Sciatic nerve (tissue), 2 donors: ENCODE results near the gene MNDA. TPM values are rescaled to one million over a fixed set of nuclear protein-coding genes. Genes with fewer than 3 reads are reported as not detected.

Source experiments
- ATAC-seq: fragments of 200-7000 bp; cut with Tn5 transposase; one replicate; pipeline ENCODE4 v1.9.1; 2020; ENCODE audit warnings: mild to moderate bottlenecking, moderate library complexity
- DNase-seq: peaks from one replicate; pipeline ENCODE4 v3.0.0-alpha.2; 2020; ENCODE audit warnings: low spot score
- intact Hi-C: fragments of 100-400 bp; cut with DNase I; formaldehyde crosslinking; loops from one replicate; pipeline ENCODE4 v1.14.2; 2022
- total RNA-seq: library from RNA; stranded (reverse); fragmentation: NEBNext Ultra II Directional; extraction: Animal tissue kit (Norgen Biotek cat#: 25700); gene quantifications from one replicate; pipeline ENCODE4 v1.2.1, GENCODE V29; 2021
- donor health status: DM: no; HTN: no; CAD: no.
- donor health status: DM: no; HTN: no; CAD: no.

The MNDA gene
- 27.8 TPM for total RNA-seq

DNA sequence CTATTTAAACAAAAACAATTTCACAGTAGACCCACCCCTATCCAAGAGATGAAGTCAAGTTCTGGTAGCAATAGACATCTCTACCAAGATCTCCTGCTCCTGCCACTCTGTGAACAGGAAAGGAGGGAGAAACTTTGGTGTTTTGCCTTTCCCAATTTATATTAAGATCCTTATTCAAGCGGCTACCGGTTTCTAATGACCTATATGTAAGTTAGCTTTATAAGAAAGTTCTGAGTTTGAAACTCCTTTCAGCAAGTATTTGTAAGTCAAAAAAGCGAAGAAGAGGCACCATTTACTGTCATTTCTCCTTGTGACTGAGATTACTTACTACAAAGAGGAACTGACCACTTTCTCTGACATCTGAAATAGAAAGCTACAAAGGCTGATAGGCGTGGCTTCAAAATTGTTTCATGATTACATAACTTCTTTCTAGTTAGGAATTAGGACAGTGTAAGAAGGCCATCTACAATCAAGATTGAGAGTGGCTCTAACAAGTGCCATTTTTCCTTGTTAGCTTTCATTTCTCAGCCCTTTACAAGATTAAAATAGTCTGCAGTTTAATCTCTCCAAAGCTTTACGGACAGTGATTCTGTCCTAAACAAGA lies at the start of gene MNDA:
Gene MNDA (plus strand): TSS at position 448 of the 604 bp plus-strand sequence. CDS start 10,803 bp downstream, outside the sequence.
- DNase-seq = no peak
- intact Hi-C loops = no loop called here
- ATAC-seq = peak; percentile 76

DNA sequence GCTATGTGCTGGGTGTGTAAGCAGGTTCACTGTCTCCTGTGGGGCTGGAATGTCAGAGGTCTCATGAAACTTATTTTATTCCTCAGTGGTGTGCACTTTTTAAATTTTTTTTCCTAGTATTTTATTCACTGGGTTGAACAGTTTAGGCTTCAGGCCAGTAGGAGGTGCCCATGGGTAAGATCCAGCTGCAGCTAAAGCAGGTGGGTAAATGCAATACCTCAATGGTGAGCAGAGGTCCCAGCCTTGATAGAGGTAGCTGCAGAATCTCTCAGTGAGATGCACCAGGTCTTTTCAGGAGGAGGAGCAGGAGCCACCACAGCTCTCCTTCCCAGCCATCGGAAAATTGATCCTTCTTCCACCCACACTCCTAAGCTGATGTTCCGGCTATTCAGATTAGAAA lies 37.5 kb upstream of the MNDA start:
- ATAC-seq = no peak
- intact Hi-C loops = no loop called here

DNA sequence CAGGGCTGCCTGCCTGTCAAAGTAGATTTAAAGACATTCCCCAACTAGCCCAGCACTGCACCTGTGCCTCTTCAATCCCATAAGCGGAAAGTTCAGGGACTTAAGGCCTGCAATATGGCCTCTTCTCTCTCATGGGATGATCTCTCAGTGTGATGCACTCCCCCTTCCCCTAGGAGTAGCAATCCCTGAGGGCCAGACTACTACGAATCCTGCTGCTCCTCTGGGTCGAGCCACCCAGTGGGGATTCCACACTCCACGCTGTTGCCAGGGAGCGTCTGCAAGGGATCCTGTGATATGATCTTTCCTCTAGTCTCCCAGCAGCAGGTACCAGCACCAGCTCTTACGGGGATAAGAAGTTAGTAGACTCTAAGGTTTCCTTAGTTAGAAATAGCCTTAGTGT lies 36.9 kb upstream of the MNDA start:
- intact Hi-C loops = no loop called here
- DNase-seq (no peak), ATAC-seq (no peak)

More for the DNA sequence above, 37.5 kb upstream of the MNDA start:
- no peak for DNase-seq

DNA sequence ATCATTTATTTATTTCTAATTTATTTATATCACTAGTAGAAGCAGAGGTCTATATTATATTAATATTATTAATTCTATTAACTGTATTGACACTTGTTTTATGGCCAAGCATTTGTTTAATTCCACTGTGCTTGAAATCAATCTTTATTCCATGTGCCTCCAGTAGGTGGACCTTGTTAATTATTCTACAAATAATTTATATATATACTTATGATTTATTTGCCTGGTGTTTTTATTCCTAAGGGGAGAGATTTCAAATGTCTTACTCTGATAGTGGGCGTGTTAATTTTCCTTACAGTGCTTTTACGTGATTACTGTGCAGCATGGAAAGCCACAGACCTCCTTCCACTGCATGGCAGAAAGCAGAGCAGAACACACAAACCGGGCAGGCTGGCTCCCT lies 32.6 kb upstream of the MNDA start:
- intact Hi-C loops = no loop called here
- ATAC-seq (no peak), DNase-seq (no peak)

GRCh38 chr1:158799689-158800088 lies 31.5 kb upstream of the MNDA start:
- intact Hi-C loops = no loop called here
- ATAC-seq (no peak), DNase-seq (no peak)

DNA sequence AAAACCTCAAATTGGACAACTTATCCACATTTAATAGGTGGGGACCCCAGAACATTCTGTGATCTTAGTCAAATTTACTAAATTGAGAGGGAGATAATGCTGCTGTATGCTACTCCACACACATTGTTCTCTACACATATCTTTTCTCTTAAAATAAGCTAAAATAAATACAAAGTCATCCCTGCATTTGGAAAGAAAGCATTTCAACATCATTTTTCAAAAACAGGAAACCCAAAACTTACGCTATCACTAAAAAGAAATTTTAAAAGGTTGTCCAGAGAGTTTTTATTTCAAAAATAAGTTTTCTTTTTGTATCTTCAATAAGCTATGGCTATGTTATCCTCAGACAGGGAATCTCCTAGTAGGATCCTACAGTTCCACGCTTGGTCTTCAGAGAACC lies 30.6 kb upstream of the MNDA start:
- intact Hi-C loops = no loop called here
- ATAC-seq = no peak
- DNase-seq = no peak

GRCh38 chr1:158801396-158801795 lies 29.8 kb upstream of the MNDA start:
- ATAC-seq (no peak), DNase-seq (no peak)

DNA sequence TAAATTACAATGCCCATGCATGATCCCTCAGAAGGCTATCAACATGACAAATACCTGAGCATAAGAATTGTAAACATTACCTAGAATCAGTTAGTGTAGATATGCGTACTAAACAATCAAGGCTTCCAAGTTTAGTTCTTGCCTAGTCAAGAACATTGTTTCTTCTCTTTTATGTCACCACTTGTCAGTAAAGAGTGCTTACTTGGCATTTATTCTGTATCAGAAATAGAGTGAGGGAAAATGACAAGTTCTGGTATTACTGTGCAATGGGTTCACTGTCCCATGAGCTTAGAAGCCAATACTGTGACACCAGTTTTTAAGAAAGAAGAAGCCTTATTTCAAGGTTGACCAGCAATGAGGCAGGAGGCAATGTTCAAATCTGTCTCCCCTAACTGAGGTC lies 27.5 kb upstream of the MNDA start:
- intact Hi-C loops = no loop called here
- DNase-seq (no peak), ATAC-seq (no peak)

More at GRCh38 chr1:158801396-158801795, 29.8 kb upstream of the MNDA start:
- intact Hi-C loops = no loop called here

GRCh38 chr1:158806916-158807536 lies 24.1 kb upstream of the MNDA start:
- DNase-seq (no peak), ATAC-seq (no peak)
- intact Hi-C loops = no loop called here

- ATAC-seq (peak; percentile 42), DNase-seq (no peak)
- intact Hi-C loops = no loop called here
Observed at GRCh38 chr1:158809256-158809655, 21.9 kb upstream of the MNDA start.

DNA sequence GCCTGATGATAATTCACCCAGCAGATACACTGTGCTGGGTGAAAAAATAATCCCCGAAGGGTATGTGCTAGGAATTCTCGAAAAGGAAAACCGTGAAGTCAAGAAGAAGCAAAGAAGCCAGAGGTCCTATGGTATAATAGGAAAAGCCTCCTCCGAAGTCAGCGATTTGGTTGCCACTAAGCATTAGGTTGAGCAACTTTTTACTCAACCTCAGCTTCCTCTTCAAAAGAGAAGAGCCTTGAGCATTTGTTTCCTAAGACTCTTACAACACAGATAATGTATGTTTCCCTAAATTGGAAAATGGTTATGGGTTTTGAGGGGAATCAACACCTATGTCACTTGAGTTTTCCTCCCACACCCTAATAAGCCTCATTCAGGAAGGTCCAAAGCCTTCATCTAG lies 21.3 kb upstream of the MNDA start:
- ATAC-seq (peak; percentile 53), DNase-seq (no peak)
- intact Hi-C loops = no loop called here

DNA sequence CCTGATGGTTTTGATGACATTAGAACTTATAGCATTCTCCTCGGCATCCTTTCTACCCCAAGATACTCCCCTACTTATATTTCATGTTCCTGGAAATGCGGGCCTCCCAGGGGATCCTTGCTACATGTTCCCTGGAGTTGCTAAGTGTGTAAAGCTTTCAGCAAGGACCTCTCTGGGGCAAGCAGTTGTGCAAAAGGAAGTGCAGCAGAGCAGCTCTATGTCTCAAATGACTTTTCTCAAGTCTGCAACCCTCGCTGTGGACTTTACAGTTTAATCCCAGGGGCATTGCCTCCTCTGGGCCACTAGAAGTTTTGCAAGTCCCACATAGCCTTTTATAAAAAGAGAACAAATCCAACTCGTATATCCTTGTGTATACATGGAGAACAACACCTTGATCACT lies 20.8 kb upstream of the MNDA start:
- no peak for DNase-seq
- ATAC-seq = no peak
- intact Hi-C loops = no loop called here

- DNase-seq (no peak), ATAC-seq (no peak)
- intact Hi-C loops = no loop called here
Observed at GRCh38 chr1:158812336-158812735, 18.8 kb upstream of the MNDA start.

- ATAC-seq = no peak
- intact Hi-C loops = no loop called here
- no peak for DNase-seq
Observed at GRCh38 chr1:158813164-158813563, 18.0 kb upstream of the MNDA start.

GRCh38 chr1:158814970-158815369 lies 16.2 kb upstream of the MNDA start:
- intact Hi-C loops = no loop called here
- no peak for ATAC-seq
- DNase-seq = no peak

DNA sequence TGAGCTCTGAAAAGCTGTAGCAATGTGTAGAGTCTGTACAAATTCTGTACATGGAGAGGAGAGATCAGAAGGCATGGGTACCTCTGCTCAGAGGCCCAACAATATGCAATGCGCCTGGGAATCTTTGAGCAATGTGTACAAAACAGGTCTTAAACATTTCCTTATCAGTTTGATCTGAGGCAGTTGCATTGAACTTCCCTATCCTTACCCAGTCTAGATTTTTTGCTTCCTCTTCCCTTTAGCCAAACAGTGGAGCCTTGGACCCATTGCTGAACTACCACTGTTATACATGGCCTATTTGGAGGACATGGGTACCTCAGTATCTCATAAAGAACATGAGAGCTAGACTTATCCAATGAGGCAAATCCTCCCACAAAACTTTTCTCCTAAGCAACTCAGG lies 12.6 kb upstream of the MNDA start:
- ATAC-seq (no peak), DNase-seq (no peak)
- intact Hi-C loops = no loop called here

DNA sequence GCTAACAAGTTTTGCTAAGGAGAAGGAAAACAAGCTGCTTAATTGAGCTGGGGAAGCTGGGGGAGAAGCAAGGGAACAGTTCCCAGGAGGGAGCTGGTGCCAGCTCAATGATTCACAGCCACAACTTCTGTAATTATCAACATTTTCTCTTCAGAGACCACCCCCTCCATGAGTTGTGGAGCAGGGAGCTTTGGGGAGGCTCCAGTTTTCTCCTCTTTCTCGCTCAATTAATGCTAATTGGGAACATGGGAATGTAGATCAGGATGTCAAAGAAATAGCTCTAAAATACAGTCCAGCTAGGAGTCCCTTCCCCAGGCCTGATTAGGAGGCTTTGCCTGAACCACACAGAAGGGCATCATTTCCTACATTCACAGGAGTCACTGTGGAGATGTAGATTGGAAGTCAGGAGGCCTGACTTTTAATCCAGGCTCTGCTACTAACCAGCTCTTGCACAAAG lies 12.1 kb upstream of the MNDA start:
- DNase-seq (no peak), ATAC-seq (no peak)
- intact Hi-C loops = no loop called here

DNA sequence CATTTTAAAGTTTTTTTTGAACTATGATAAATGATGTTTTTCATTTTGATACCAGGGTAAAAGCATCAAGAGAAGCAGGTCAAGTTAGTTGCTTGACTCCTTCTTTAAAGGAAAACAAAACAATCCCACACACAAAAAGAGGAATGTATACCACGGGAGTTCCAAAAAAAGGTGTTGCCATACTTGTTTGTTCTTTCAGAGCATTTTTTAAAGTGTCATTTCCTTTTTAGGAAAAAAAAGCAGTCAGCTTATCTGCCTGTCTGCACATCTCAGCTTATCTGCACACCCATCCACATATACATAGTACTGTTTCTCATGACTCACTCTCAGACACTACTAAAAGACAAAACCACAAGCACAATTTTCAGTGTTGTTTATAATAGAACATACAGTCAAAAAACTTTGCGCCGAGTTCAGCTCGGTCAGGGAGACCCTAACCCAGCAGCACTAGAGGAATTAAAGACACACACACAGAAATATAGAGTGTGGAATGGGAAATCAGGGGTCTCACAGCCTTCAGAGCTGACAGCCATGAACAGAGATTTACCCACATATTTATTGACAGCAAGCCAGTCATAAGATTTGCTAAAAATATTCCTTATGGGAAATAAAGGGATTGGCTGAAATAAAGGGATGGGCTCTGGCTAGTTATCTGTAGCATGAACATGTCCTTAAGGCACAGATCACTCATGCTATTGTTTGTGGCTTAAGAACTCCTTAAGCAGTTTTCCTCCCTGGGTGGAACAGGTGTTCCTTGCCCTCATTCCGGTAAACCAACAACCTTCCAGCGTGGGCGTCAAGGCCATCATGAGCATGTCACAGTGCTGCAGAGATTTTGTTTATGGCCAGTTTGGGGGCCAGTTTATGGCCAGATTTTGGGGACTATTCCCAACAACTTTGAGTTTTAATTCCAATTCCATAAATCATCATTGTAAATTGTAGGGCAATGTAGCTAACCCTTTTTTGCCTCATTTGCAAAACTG lies 11.4 kb upstream of the MNDA start:
- ATAC-seq (no peak), DNase-seq (no peak)
- intact Hi-C loops = no loop called here

GRCh38 chr1:158821723-158822122 lies 9.4 kb upstream of the MNDA start:
- DNase-seq (no peak), ATAC-seq (no peak)
- intact Hi-C loops = no loop called here
